GM19397 (cell line): ENCODE measurements around the gene LSM3.

Experiments used
- ATAC-seq: cut with Tn5 transposase; IDR thresholded peaks from one replicate; pipeline ENCODE4 v1.9.1; 2021; ENCODE audit warnings: mild to moderate bottlenecking, moderate library complexity; ENCODE audit not compliant: unreplicated experiment

LSM3 gene

DNA sequence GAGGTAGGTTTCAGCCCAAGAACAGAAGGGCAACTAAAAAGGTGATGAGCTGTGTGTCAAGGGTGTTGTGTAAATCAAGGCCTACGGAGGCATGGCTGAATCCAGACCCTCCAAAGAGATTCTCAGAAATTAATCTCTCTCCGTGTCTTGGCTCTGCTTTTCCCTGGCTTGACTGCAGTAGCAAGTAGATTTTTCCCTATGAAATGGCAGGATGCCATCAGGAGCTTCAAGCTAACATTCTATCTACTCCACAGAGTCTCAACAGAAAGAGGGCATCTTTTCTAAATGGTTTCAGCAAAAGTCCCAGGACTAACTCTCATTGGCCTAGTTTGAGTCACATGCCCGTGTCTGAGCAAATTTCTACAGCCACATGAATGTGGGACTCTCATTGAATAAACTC is 58.3 kb downstream of the LSM3 start:
- no peak for ATAC-seq

- no peak for ATAC-seq
Observed at GRCh38 chr3:14237457-14237856, 58.8 kb downstream of the LSM3 start.

DNA sequence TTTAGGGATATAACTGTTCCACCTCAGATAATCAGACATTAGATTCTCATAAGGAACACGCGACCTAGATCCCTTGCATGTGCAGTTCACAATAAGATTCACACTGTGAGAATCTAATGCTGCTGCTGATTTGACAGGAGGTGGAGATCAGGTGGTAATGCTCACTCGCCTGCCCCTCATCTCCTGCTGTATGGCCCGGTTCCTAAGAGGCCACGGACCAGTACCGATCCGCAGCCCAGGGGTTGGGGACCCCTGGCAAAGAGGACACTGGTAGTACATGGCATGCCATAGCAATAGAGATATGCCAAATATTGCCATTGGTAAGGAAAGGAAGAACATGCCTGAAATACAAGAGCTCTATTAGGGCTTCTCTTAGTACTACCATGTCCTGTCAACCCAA is 59.7 kb downstream of the LSM3 start:
- no peak for ATAC-seq

DNA sequence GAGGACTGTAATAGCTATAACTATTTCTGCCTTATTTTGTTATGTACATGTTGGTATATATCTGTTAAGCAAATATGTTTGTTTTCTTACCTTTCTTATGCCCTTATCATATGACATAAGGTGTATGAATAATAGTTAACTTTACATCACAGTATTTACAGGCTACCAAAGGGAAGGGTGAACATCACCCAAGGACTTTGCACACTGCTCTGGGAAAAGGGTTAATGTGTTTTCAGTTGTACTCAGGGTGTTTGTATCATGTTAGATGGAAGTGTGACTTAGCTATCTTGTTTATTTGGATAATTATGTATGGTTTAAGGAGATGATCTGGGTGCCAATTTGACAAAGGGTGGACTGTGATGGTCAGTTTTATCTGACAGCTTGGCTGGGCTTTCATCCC is 60.3 kb downstream of the LSM3 start:
- no peak for ATAC-seq

DNA sequence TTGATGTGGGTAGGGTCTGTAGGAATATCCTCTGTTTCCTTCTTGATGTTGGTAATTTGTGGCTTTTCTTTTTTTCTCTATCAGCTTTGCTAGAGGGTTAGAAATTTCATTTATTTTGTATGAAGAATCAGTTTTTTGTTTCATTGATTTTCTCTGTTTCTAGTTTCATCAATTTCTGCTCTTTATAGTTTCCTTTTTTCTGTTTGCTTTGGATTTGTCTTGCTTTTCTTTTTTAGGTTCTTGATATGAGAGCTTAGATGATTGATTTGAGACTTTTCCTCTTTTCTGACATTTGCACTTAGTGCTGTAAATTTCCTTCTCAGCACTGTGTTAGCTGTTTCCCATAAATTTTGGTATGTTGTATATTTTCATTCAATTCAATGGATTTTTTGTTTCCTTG is 61.3 kb downstream of the LSM3 start:
- ATAC-seq = no peak

DNA sequence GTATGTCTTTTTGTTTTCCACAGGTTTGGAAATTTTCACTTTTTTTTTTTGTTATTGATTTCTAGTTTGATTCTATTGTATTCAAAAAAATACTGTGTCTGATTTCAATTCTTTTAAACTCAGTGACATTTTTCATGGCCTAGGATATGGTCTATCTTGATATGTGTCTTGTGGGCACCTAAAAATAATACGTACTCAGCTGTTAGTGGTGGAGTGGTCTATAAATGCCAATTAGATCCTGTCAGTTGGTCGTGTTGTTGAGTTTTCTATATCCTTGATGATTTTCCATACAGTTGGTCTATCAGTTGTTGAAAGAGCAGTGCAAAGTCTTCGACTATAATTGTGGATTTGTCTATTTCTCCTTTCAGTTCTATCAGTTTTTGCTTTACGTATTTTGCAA is 61.7 kb downstream of the LSM3 start:
- ATAC-seq = no peak

DNA sequence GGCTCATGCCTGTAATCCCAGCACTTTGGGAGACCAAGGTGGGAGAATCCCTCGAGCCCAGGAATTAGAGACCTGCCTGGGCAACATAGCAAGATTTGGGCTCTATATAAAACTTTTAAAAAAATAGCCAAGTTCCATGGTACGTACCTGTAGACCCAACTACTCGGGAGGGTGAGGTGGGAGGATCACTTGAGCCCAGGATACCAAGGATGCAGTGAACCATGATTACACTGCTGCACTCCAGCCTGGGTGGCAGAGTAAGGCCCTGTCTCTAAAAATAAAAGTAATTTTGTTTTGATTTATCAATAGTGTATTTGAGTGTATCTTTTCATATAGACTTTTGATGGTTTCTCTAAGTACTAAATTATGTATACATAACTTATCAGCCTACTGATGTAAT is 63.1 kb downstream of the LSM3 start:
- ATAC-seq = no peak

DNA sequence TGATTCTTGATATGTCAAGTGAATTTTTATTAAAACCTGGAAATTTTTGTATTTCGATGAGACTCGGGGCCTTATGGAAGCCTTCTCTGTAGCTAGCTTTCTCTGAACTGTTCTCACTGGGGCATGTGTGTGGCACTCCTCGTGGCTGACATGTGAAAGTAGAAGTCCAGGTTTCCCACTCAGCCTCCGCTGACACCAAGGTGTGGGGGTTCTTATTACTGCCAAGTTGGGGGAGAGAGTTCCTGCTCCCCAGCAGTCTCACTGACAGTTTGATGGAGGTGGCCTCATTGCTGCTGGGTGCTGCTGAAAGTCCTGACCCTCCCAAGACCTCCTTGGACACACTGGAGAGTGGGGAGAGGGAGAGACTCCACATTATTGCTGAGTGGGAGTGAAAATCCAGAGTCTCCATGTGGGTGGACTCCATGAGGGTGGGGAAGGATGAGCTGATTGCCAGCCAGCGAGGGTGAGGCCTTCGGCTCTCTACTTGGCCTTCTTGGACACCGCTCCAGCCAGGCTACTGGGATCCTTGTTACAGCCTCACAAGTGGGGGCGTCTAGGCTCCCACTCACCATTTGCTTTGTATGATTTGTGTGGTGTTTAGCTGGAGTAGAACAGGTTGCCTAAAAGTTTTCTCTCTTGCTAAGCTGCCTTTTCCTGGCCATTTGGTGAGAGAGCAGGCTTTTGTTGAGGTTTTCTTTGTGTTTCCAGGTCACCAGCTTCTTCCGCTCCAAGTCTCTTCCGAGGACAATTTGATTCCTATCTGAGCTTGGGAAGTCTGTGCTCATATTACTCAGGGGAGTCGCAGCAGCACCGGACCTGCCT is 64.1 kb downstream of the LSM3 start:
- ATAC-seq = no peak

- ATAC-seq = no peak
Observed at GRCh38 chr3:14243782-14244181, 65.2 kb downstream of the LSM3 start.

DNA sequence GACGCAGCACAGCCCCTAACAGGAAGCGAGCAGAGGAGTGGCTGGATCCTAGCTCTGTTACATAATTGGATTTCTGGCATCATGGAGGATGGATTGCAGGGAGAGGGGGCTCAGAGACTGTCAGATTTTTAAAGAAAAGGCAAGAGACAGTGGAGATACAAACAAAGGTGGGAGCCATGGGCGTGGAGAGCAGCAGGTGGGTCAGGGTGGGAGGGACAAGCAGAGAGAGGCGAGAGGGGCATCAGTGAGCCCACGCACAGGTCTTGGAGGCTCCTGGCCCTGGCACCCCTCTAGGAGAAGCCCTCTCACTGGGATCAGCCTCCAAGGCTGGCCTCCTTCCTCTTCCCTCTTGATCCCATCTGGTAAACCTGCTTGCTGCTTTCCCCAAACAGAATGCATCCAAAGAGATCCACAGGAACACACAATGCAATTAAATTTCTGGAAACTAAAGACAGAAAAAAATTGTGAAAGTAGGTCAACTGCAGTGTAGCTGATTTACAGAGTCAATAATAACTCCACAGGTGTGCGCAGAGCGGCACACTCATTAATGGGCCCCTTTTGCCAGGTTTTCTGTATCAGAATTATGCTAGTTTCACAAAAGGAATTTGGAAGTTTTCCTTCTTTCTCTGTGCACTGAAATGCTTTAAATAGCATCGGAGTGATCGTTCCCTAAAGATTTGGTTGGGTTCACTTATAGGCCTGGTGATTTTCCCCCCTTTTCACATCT is 66.1 kb downstream of the LSM3 start:
- no peak for ATAC-seq

GRCh38 chr3:14245248-14245639 is 66.6 kb downstream of the LSM3 start:
- no peak for ATAC-seq

DNA sequence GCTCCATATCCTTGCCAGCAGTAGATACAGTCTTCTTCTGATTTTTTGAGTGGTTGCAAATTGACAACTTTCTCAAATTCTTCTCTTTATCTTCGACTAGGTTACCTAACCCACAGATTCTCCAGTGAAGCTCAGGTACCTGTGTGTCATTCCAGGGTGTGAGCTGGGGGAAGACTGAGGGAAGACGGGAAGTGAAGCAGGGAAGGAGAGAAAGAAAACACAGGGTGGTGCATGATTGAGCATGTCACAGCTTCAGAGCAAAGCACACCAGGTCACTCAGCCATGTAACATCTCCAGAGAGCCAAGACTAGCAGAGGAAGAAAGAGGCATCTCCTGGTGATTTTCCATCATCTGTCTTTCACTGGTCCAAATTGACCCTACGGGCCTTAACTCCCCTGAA is 67.2 kb downstream of the LSM3 start:
- no peak for ATAC-seq

GRCh38 chr3:14246414-14246813 is 67.8 kb downstream of the LSM3 start:
- ATAC-seq = no peak

DNA sequence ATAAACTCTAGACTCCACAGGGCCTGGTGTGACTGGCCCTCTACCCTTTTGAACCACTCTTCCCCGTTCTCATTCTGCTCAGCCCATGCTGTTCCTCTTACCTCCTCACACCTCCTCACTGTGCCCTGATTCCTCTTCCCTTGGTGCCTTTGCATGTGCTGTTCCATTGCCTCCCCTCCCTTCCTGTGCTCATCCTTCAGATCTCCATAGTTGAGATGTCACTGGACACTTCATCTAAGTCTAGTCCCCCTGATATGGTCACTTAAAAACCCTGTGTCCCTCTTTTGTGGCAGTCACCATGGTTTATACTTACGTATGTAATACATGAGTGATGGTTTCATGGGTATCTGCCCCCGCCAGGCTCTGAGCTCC is 69.8 kb downstream of the LSM3 start:
- ATAC-seq = no peak

DNA sequence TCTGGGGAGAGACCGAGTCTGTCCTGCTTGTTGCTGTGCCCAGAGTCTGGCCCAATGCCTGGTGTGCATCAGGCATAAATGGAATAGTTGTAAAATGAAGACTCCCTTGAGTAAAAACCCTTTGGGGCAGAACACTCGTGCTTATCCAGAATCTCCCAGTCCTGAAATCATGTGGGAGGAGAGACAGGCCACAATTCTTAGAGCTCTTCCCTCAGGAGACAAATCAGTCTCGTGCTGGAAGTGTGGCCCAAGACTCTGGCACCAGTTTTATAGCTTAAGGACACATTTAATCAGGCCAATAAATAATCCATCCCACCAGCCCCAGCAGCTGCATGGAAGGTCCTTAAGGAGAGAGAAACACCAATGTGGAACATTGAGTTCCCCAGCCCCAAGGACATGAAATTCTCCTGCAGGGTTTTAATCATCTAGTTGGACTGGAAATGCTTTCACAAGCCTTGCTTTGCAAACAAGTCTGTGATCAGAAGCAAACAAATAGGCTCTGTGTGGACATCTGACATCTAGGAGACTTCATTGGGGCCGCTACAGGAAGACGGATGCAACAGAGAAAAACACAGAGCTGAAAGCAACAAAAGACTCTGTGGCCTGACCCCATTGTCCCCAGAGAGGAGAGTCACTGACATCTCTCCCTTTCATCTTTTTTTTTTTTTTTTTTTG is 70.4 kb downstream of the LSM3 start:
- no peak for ATAC-seq
